HG02588 (cell line): ENCODE results near the gene TTC28.
"Not testable (repeated sequence)": the region's sequence is repeated elsewhere in the genome, so short reads cannot be mapped to it uniquely, and the experiment has no call there.

Experiments used
- ATAC-seq: cut with Tn5 transposase; IDR thresholded peaks from one replicate; pipeline ENCODE4 v1.9.1; 2021; ENCODE audit warnings: mild to moderate bottlenecking, moderate library complexity; ENCODE audit not compliant: unreplicated experiment

The TTC28 gene

GRCh38 chr22:28169314-28169713 is 510.3 kb downstream of the TTC28 start:
- ATAC-seq = not testable (repeated sequence)

- ATAC-seq = no peak
These were observed 523.8 kb downstream of the TTC28 start for GRCh38 chr22:28155808-28156207.

GRCh38 chr22:28154861-28155260 is 524.8 kb downstream of the TTC28 start:
- ATAC-seq = no peak

- ATAC-seq = no peak
These were observed 528.4 kb downstream of the TTC28 start for GRCh38 chr22:28151151-28151816.

GRCh38 chr22:28148816-28149465 is 530.7 kb downstream of the TTC28 start:
- ATAC-seq = no peak

- no peak for ATAC-seq
These were observed 532.2 kb downstream of the TTC28 start for GRCh38 chr22:28147401-28147800.

- ATAC-seq = no peak
These were observed 533.0 kb downstream of the TTC28 start for GRCh38 chr22:28146401-28147314.

GRCh38 chr22:28143961-28144745 is 535.5 kb downstream of the TTC28 start:
- no peak for ATAC-seq

- ATAC-seq = no peak
These were observed 536.3 kb downstream of the TTC28 start for GRCh38 chr22:28143241-28143865.

- no peak for ATAC-seq
These were observed 537.2 kb downstream of the TTC28 start for GRCh38 chr22:28142361-28142961.

- ATAC-seq = no peak
These were observed 538.0 kb downstream of the TTC28 start for GRCh38 chr22:28141614-28142013.

- ATAC-seq = no peak
These were observed 539.7 kb downstream of the TTC28 start for GRCh38 chr22:28139961-28140360.

GRCh38 chr22:28139516-28139915 is 540.1 kb downstream of the TTC28 start:
- ATAC-seq = no peak

- no peak for ATAC-seq
These were observed 542.6 kb downstream of the TTC28 start for GRCh38 chr22:28137036-28137435.

- no peak for ATAC-seq
These were observed 547.2 kb downstream of the TTC28 start for GRCh38 chr22:28132466-28132865.

GRCh38 chr22:28129319-28129962 is 550.2 kb downstream of the TTC28 start:
- no peak for ATAC-seq

- ATAC-seq = no peak
These were observed 550.8 kb downstream of the TTC28 start for GRCh38 chr22:28128827-28129226.

GRCh38 chr22:28125799-28126198 is 553.8 kb downstream of the TTC28 start:
- no peak for ATAC-seq

GRCh38 chr22:28123989-28124766 is 555.5 kb downstream of the TTC28 start:
- no peak for ATAC-seq
